Loucy (cell line): ENCODE data around the gene GRIN3B.

Experiments used
- H2AFZ ChIP-seq: fragments of 200-600 bp; sonication (generic); 2 replicates; pipeline ENCODE4 v1.6.0; 2016; ENCODE audit warnings: antibody characterized with exemption, mild to moderate bottlenecking, low read length, moderate library complexity
- H3F3A ChIP-seq: fragments of 200-600 bp; 2 replicates; pipeline ENCODE4 v1.6.0; 2016; ENCODE audit warnings: antibody characterized with exemption, low read depth, mild to moderate bottlenecking
- H3K27me3 ChIP-seq: fragments of 200-600 bp; sonication (generic); 2 replicates; pipeline ENCODE4 v1.6.1; 2014; ENCODE audit warnings: low read length, mild to moderate bottlenecking; ENCODE audit not compliant: insufficient read depth, poor library complexity, severe bottlenecking
- H3K36me3 ChIP-seq: fragments of 200-600 bp; sonication (generic); 2 replicates; pipeline ENCODE4 v1.6.1; 2016; ENCODE audit warnings: low read length; ENCODE audit not compliant: insufficient read depth
- H3K4me1 ChIP-seq: fragments of 200-600 bp; sonication (generic); 2 replicates; pipeline ENCODE4 v1.5.1; 2014; ENCODE audit warnings: low read length, mild to moderate bottlenecking; ENCODE audit not compliant: insufficient read depth, poor library complexity, severe bottlenecking
- H3K4me2 ChIP-seq: fragments of 200-600 bp; sonication (generic); 2 replicates; pipeline ENCODE4 v1.6.0; 2014; ENCODE audit warnings: antibody characterized with exemption, low read length, low read depth, mild to moderate bottlenecking; ENCODE audit not compliant: poor library complexity, severe bottlenecking
- H3K4me3 ChIP-seq: fragments of 200-600 bp; sonication (generic); 2 replicates; pipeline ENCODE4 v1.5.1; 2014; ENCODE audit warnings: low read length, mild to moderate bottlenecking, mixed read lengths; ENCODE audit not compliant: poor library complexity, severe bottlenecking
- H3K79me2 ChIP-seq: fragments of 200-600 bp; sonication (generic); 2 replicates; pipeline ENCODE4 v1.6.1; 2014; ENCODE audit warnings: low read length; ENCODE audit not compliant: insufficient read depth
- H3K9ac ChIP-seq: fragments of 200-600 bp; sonication (generic); 2 replicates; pipeline ENCODE4 v1.6.0; 2014; ENCODE audit warnings: mild to moderate bottlenecking, low read depth, low read length, moderate library complexity; ENCODE audit not compliant: poor library complexity, severe bottlenecking
- H3K9me2 ChIP-seq: fragments of 200-600 bp; sonication (generic); replicated peaks from 2 replicates; pipeline ENCODE4 v1.6.1; 2016; ENCODE audit warnings: low read depth, low read length, mixed read lengths
- H3K9me3 ChIP-seq: fragments of 200-600 bp; sonication (generic); 2 replicates; pipeline ENCODE4 v1.6.1; 2014; ENCODE audit warnings: mild to moderate bottlenecking, antibody characterized with exemption, low read length, low read depth; ENCODE audit not compliant: insufficient read depth
- H4K20me1 ChIP-seq: fragments of 200-600 bp; sonication (generic); 2 replicates; pipeline ENCODE4 v1.6.0; 2014; ENCODE audit warnings: antibody characterized with exemption, low read length, mild to moderate bottlenecking; ENCODE audit not compliant: insufficient read depth, poor library complexity, severe bottlenecking
- CTCF ChIP-seq: fragments of 200-600 bp; sonication (generic); conservative IDR thresholded peaks from 2 replicates; pipeline ENCODE4 v1.5.1; 2014; ENCODE audit warnings: mild to moderate bottlenecking, antibody characterized with exemption, low read length
- EZH2phosphoT487 ChIP-seq: fragments of 200-600 bp; IDR thresholded peaks from 2 replicates; pipeline ENCODE4 v1.6.1; 2018; ENCODE audit warnings: antibody characterized with exemption, mild to moderate bottlenecking, moderate library complexity, borderline replicate concordance

The GRIN3B gene

GRCh38 chr19:990119-990571, 10.1 kb upstream of the GRIN3B start:
- H4K20me1 ChIP-seq: no peaks in the 10 kb centered on the region
- no peaks in the 10 kb centered on the region for H3K9me2 ChIP-seq
- H3F3A ChIP-seq: no peaks in the 10 kb centered on the region; the same call in 1 of the 2 replicates
- H3K9ac ChIP-seq: no peak overlapping the region
- H3K79me2 ChIP-seq: peaks cover 11% of the 10 kb centered on the region
- H3K4me2 ChIP-seq: no peak overlapping the region
- no peaks in the 10 kb centered on the region; the same call in 1 of the 2 replicates for H3K36me3 ChIP-seq
- no peaks in the 10 kb centered on the region for H3K27me3 ChIP-seq
- H3K4me3 ChIP-seq: no peak overlapping the region
- H3K9me3 ChIP-seq: no peaks in the 10 kb centered on the region
- H3K4me1 ChIP-seq: peaks cover 7% of the 10 kb centered on the region
- no peak for TF ChIP-seq CTCF
- TF ChIP-seq EZH2phosphoT487: no peak
- no peak overlapping the region for H2AFZ ChIP-seq

GRCh38 chr19:990746-991145, 9.5 kb upstream of the GRIN3B start:
- Histone ChIP-seq H3K9me3 (no peaks in the 10 kb centered on the region), H3F3A (no peaks in the 10 kb centered on the region; the same call in 1 of the 2 replicates), H3K4me3 (no peak overlapping the region), H3K9me2 (no peaks in the 10 kb centered on the region), H3K36me3 (no peaks in the 10 kb centered on the region; the same call in 1 of the 2 replicates), H3K4me1 (peaks cover 1% of the 10 kb centered on the region), H3K9ac (no peak overlapping the region), H2AFZ (no peak overlapping the region), H3K4me2 (no peak overlapping the region), H4K20me1 (no peaks in the 10 kb centered on the region), H3K27me3 (no peaks in the 10 kb centered on the region), H3K79me2 (peaks cover 5% of the 10 kb centered on the region; the same call in 1 of the 2 replicates)
- TF ChIP-seq CTCF (no peak), EZH2phosphoT487 (no peak)

- Histone ChIP-seq H4K20me1 (no peaks in the 10 kb centered on the region), H3K9me2 (no peaks in the 10 kb centered on the region), H3K9me3 (no peaks in the 10 kb centered on the region), H3K4me3 (no peak overlapping the region), H3K4me2 (no peak overlapping the region), H3F3A (no peaks in the 10 kb centered on the region; the same call in 1 of the 2 replicates), H3K79me2 (no peaks in the 10 kb centered on the region), H3K27me3 (no peaks in the 10 kb centered on the region), H3K9ac (no peak overlapping the region), H2AFZ (no peak overlapping the region), H3K4me1 (no peaks in the 10 kb centered on the region), H3K36me3 (no peaks in the 10 kb centered on the region; the same call in 1 of the 2 replicates)
- TF ChIP-seq CTCF (no peak), EZH2phosphoT487 (no peak)
These were observed 8.9 kb upstream of the GRIN3B start for GRCh38 chr19:991174-991931.
